Lower leg skin (tissue), 4 donors: ENCODE measurements around the gene THAP5. TPM values are rescaled to one million over a fixed set of nuclear protein-coding genes. Genes with fewer than 3 reads are reported as not detected.

Source experiments
- DNase-seq, 2 donors: peaks; one replicate each; pipeline ENCODE4 v3.0.0-alpha.2; 2019; ENCODE audit warnings: low spot score in 2 of 2
- H3K4me3 ChIP-seq: fragments of 200-600 bp; sonication (generic); 2 replicates; pipeline ENCODE4 v1.5.1; 2017; ENCODE audit warnings: mild to moderate bottlenecking, low read depth; ENCODE audit not compliant: poor library complexity, severe bottlenecking
- CTCF ChIP-seq, 3 donors: fragments of 450-650 bp; IDR thresholded peaks; one replicate each; pipeline ENCODE4 v1.5.1; 2016; ENCODE audit warnings: antibody characterized with exemption in 3 of 3, mild to moderate bottlenecking in 3 of 3, moderate library complexity in 2 of 3
- POLR2A ChIP-seq, 2 donors: fragments of 450-650 bp; IDR thresholded peaks; one replicate each; pipeline ENCODE4 v1.6.1; 2016 to 2017; ENCODE audit warnings: antibody characterized with exemption in 2 of 2, mild to moderate bottlenecking in 1 of 2, moderate library complexity in 1 of 2
- whole genome bisulfite sequencing, 2 donors: methylation state at CpG; one replicate each; pipeline ENCODE4 v1.1.5; 2018; 5-methylcytosine and 5-hydroxymethylcytosine counted together
- intact Hi-C: fragments of 100-400 bp; cut with DNase I; formaldehyde crosslinking; loops from one replicate; pipeline ENCODE4 v1.15.0; 2023; ENCODE audit warnings: low total_unique reads
- total RNA-seq, 4 donors: library from RNA; depleted of rRNA; stranded (reverse); fragments of >200 nt; gene quantifications; one replicate each; pipeline ENCODE4 v1.1.0, GENCODE V29; 2016

Gene THAP5, protein sequence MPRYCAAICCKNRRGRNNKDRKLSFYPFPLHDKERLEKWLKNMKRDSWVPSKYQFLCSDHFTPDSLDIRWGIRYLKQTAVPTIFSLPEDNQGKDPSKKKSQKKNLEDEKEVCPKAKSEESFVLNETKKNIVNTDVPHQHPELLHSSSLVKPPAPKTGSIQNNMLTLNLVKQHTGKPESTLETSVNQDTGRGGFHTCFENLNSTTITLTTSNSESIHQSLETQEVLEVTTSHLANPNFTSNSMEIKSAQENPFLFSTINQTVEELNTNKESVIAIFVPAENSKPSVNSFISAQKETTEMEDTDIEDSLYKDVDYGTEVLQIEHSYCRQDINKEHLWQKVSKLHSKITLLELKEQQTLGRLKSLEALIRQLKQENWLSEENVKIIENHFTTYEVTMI
- 10 to 100 TPM; 16.8 to 31.3 (median 20.3) TPM for total RNA-seq

- TF ChIP-seq POLR2A (IDR thresholded peaks at IDR 0.05) (peak in 1 of 2 donors; percentile 48), CTCF (IDR thresholded peaks at IDR 0.05) (no peak)
- intact Hi-C loops = no loop called here
- H3K4me3 ChIP-seq = peak within 1 kb of the TSS; percentile 89
- DNase-seq = peak; percentile 99 to 100
- 0 to 1% methylated on average over 13 to 39 of the region's 65 CpGs for WGBS, 2 donors
Measured at GRCh38 chr7:108569381-108570145, at the start of gene THAP5, which contains the start of gene DNAJB9. THAP5 (minus strand) TSS chr7:108569706; CDS start chr7:108569569, 137 bp downstream. DNAJB9 (plus strand) TSS chr7:108569874; CDS start chr7:108571727, 1,853 bp downstream.

DNA sequence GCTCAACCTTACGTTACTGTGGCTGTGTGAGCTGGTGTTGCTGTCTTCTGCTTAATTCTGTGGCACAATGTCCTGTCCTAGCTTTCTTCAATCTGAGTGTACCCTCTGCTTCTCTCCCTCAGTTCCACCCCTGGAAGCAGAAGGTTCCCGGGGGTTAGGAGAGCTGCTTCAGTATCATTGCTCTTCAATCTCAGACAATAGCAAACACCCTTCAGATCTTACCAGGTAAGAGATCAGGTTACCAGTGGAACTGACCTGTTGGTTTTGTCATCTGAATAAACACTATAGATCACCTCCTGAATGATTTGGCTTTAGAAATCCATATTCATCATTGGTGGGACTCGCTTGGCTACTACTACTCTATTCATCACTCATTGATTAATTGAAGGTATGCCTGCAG lies 48.5 kb upstream of the THAP5 start:
- no peak overlapping the region for H3K4me3 ChIP-seq
- no peak for DNase-seq
- WGBS, 2 donors = 81 to 85% methylated on average over 3 of the region's 3 CpGs
- intact Hi-C loops = no loop called here
- TF ChIP-seq CTCF (IDR thresholded peaks at IDR 0.05) = no peak
- no peak for TF ChIP-seq POLR2A (IDR thresholded peaks at IDR 0.05)

- intact Hi-C loops = no loop called here
- TF ChIP-seq POLR2A (IDR thresholded peaks at IDR 0.05) = no peak
- TF ChIP-seq CTCF (IDR thresholded peaks at IDR 0.05) = no peak
- no peak overlapping the region for H3K4me3 ChIP-seq
- DNase-seq = no peak
- WGBS, 2 donors = 82 to 83% methylated on average over 3 of the region's 3 CpGs
Measured at GRCh38 chr7:108614896-108615295, 45.4 kb upstream of the THAP5 start.

- no peak for DNase-seq
- WGBS, 2 donors = 91 to 92% methylated on average over 4 of the region's 4 CpGs
- no peak overlapping the region for H3K4me3 ChIP-seq
- TF ChIP-seq POLR2A (IDR thresholded peaks at IDR 0.05) = no peak
- no peak for TF ChIP-seq CTCF (IDR thresholded peaks at IDR 0.05)
- intact Hi-C loops = no loop called here
Measured at GRCh38 chr7:108613949-108614381, 44.5 kb upstream of the THAP5 start.

DNA sequence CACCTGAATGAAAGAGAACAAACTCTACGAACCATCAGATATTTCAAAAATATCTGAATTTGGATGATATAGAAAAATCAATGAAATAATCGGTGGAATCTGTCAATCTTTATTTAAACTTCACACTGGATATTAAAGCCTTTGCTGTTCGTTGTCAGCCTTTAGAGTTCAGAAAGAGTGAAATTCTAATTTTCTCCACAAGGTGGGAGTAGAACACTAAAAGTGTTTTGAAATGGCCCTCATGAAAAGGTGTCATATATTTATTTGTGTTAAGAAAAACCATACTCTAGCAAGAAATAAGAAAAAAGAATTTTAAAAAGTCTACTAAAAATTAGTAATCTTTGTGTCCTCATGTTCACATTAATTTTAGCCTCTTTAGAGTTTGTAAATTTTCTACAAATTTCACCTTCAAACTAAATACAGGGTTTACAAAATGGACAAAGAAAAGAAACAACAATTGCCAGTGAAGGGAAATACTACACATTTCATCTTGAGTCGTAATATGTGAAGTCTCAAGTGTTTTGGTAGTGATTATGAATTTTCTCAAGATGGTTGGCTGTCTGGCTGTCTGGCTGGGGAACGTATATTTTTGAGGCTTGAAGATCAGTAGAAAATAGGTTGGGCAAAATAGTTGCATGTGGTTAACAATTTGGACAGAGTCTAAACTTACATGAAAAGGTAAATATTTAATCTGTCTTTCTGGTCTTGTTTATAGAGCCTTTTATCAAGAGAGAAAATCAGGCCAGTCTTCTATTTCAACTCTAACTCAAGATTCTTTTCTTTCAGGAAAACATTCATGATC lies 43.8 kb upstream of the THAP5 start:
- intact Hi-C loops = no loop called here
- DNase-seq = no peak
- H3K4me3 ChIP-seq = no peak overlapping the region
- WGBS, 2 donors = 22 to 23% methylated on average over 5 of the region's 5 CpGs
- TF ChIP-seq CTCF (IDR thresholded peaks at IDR 0.05) (no peak), POLR2A (IDR thresholded peaks at IDR 0.05) (no peak)
